Right lobe of liver (tissue), 6 donors: ENCODE data around the gene MISP3. TPM values are rescaled to one million over a fixed set of nuclear protein-coding genes. Genes with fewer than 3 reads are reported as not detected.
A peak's percentile ranks its signal among the peaks of the same experiment; 100 is the strongest.
"Not testable (repeated sequence)": the region's sequence is repeated elsewhere in the genome, so short reads cannot be mapped to it uniquely, and the experiment has no call there.

Source experiments
- ATAC-seq, 4 donors: fragments of 200-7000 bp; cut with Tn5 transposase; one replicate each; pipeline ENCODE4 v1.9.1; 2020; ENCODE audit warnings: mild to moderate bottlenecking in 4 of 4, moderate library complexity in 4 of 4
- DNase-seq, 3 donors: peaks; one replicate each; pipeline ENCODE4 v3.0.0-alpha.2; 2020
- H3K27ac ChIP-seq, 3 donors: fragments of 200-600 bp; one replicate each; pipeline ENCODE4 v1.8.0; 2022
- H3K27me3 ChIP-seq, 2 donors: fragments of 200-600 bp; one replicate each; pipeline ENCODE4 v1.8.0; 2022
- H3K36me3 ChIP-seq, 4 donors: fragments of 200-600 bp; sonication (generic) in 1 of 4; one replicate each; pipeline versions ENCODE4 v1.5.1 to v1.8.0; 2017 to 2022; ENCODE audit warnings: control low read depth in 1 of 4
- H3K4me1 ChIP-seq, 4 donors: fragments of 200-600 bp; sonication (generic) in 1 of 4; one replicate each; pipeline versions ENCODE4 v1.5.1 to v1.8.0; 2017 to 2022; ENCODE audit warnings: control low read depth in 1 of 4
- H3K4me3 ChIP-seq, 3 donors: fragments of 200-600 bp; one replicate each; pipeline ENCODE4 v1.8.0; 2022
- H3K9me3 ChIP-seq, 4 donors: fragments of 200-600 bp; sonication (generic) in 1 of 4; one replicate each; pipeline versions ENCODE4 v1.5.1 to v1.8.0; 2017 to 2022; ENCODE audit warnings: control low read depth in 1 of 4
- POLR2A ChIP-seq: fragments of 450-650 bp; IDR thresholded peaks from one replicate; pipeline ENCODE4 v1.6.1; 2017; ENCODE audit warnings: antibody characterized with exemption, mild to moderate bottlenecking
- WGBS: methylation state at CpG from one replicate; pipeline ENCODE4 v1.1.6; 2018; ENCODE audit warnings: low coverage, low lambda C conversion rate; ENCODE audit not compliant: insufficient coverage; ENCODE audit errors: missing lambda C conversion rate; 5-methylcytosine and 5-hydroxymethylcytosine counted together
- intact Hi-C, 2 donors: fragments of 100-400 bp; cut with DNase I; formaldehyde crosslinking; loops; one replicate each; pipeline versions ENCODE4 v1.11.2 to v1.14.1; 2022
- total RNA-seq, 6 experiments: library from RNA; depleted of rRNA in 2 of 6; stranded (reverse); fragments of >200 nt in 2 of 6; fragmentation: NEBNext Ultra II Directional in 3 of 6; extraction: Animal tissue kit (Norgen Biotek cat#: 25700) in 3 of 6; gene quantifications; one replicate each; pipeline versions ENCODE4 v1.1.0 to v1.2.4, GENCODE V29; 2016 to 2023
- TF ChIP-seq, protein P1 (sequence below), 4 donors: fragments of 200-600 bp in 3 of 4; fragments of 450-650 bp in 1 of 4; IDR thresholded peaks; one replicate each; pipeline versions ENCODE4 v1.5.1 to v1.8.0; 2016 to 2022; ENCODE audit warnings: antibody characterized with exemption in 4 of 4, mild to moderate bottlenecking in 2 of 4
- donor health status: DM: no; HTN: yes; CAD: no.
- donor health status: DM: no; HTN: no; CAD: no.
- donor health status: DM: no; HTN: no; CAD: no.
- donor health status: DM: no; HTN: yes; CAD: no.
- donor health status: DM: no; HTN: yes; CAD: no.

The MISP3 gene
- total RNA-seq, 6 experiments from 2014 or later: 3.6 to 12.0 (median 6.1) TPM

DNA sequence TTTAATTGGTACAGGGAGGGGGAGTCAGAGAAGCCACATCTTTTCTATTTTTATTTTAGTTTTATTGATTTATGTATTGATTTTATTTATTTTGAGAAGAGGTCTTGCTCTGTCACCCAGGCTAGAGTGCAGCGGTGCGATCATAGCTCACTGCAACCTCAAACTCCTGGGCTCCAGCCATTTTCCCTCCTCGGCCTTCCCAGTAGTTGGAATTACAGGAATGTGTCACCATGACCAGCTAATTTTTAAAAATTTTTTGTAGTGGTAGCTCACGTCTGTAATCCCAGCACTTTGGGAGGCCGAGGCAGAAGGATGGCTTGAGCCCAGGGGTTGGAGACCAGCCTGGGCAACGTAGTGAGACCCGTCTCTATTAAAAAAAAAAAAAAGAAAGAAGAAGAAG is 36.9 kb upstream of the MISP3 start:
- no peaks in the 10 kb centered on the region for H3K36me3 ChIP-seq
- TF ChIP-seq, protein P1, sequence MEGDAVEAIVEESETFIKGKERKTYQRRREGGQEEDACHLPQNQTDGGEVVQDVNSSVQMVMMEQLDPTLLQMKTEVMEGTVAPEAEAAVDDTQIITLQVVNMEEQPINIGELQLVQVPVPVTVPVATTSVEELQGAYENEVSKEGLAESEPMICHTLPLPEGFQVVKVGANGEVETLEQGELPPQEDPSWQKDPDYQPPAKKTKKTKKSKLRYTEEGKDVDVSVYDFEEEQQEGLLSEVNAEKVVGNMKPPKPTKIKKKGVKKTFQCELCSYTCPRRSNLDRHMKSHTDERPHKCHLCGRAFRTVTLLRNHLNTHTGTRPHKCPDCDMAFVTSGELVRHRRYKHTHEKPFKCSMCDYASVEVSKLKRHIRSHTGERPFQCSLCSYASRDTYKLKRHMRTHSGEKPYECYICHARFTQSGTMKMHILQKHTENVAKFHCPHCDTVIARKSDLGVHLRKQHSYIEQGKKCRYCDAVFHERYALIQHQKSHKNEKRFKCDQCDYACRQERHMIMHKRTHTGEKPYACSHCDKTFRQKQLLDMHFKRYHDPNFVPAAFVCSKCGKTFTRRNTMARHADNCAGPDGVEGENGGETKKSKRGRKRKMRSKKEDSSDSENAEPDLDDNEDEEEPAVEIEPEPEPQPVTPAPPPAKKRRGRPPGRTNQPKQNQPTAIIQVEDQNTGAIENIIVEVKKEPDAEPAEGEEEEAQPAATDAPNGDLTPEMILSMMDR (IDR thresholded peaks at IDR 0.05): no peak
- no peak for TF ChIP-seq POLR2A
- intact Hi-C loops: no loop called here
- no peaks in the 10 kb centered on the region for H3K9me3 ChIP-seq
- no peak overlapping the region for H3K4me3 ChIP-seq
- no peak for ATAC-seq
- H3K27ac ChIP-seq: no peak overlapping the region
- peaks cover 0 to 5% (median 0%) of the 10 kb centered on the region in 4 donors for H3K4me1 ChIP-seq
- H3K27me3 ChIP-seq: no peaks in the 10 kb centered on the region
- WGBS: 75% methylated on average over 7 of the region's 7 CpGs
- no peak for DNase-seq

DNA sequence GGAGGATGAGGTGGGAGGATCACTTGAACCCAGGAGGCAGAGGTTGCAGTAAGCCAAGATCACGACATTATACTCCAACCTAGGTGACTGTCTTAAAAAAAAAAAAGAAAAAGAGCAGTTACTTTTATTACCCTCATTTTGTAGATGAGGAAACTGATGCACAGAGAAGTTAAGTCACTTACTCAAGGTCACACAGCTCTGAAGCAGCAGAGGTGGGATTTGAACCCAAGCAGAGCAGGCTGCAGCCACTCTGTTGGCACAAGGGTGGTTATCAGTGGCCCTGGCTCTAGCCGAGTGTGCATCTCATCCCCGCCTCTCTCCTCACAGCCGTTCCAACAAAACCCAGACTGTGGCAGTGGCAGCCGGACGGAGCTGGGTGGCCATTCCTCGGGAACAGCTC is 33.4 kb upstream of the MISP3 start:
- Histone ChIP-seq H3K36me3 (no peaks in the 10 kb centered on the region), H3K4me1 (no peaks in the 10 kb centered on the region), H3K9me3 (no peaks in the 10 kb centered on the region), H3K4me3 (no peak overlapping the region), H3K27ac (no peak overlapping the region), H3K27me3 (no peaks in the 10 kb centered on the region)
- 93% methylated on average over 1 of the region's 7 CpGs for WGBS
- TF ChIP-seq POLR2A: no peak
- TF ChIP-seq, protein P1 (IDR thresholded peaks at IDR 0.05): no peak
- no peak for DNase-seq
- ATAC-seq: no peak
- intact Hi-C loops: no loop called here

- ATAC-seq: peak; percentile 82 to 92 (median 87)
- not testable (repeated sequence) for H3K27ac ChIP-seq
Observed at GRCh38 chr19:14042659-14043608, 29.7 kb upstream of the MISP3 start.

GRCh38 chr19:14047866-14048265 is 24.7 kb upstream of the MISP3 start:
- intact Hi-C loops: loop anchor here in 1 of 2 donors (10.0 kb wide), 1 partner anchor 163 kb away; no protein-coding TSS in a partner anchor
- not testable (repeated sequence) for ATAC-seq, DNase-seq, H3K27me3 ChIP-seq, H3K36me3 ChIP-seq, H3K4me3 ChIP-seq, H3K9me3 ChIP-seq, H3K27ac ChIP-seq, H3K4me1 ChIP-seq
- WGBS: 95% methylated on average over 8 of the region's 10 CpGs

More at GRCh38 chr19:14042659-14043608, 29.7 kb upstream of the MISP3 start:
- 59% methylated on average over 8 of the region's 19 CpGs for WGBS
- DNase-seq, H3K4me3 ChIP-seq, H3K9me3 ChIP-seq, H3K27me3 ChIP-seq, H3K36me3 ChIP-seq, H3K4me1 ChIP-seq: not testable (repeated sequence)
- TF ChIP-seq, protein P1 (IDR thresholded peaks at IDR 0.05): peak; percentile 46 to 63 (median 54)
- intact Hi-C loops: loop anchor here in 1 of 2 donors (10.0 kb wide), 1 partner anchor 158 kb away; no protein-coding TSS in a partner anchor
